Stimulated activated CD8-positive, alpha-beta memory T cell treated with anti-CD3 and anti-CD28 coated beads, Interleukin-7, amount 100 ng/mL, for 1 hour (primary cell): ENCODE measurements around the gene GDPD3.
A peak's percentile ranks its signal among the peaks of the same experiment; 100 is the strongest.

Experiments used
- DNase-seq, 2 donors: peaks; one replicate each; pipeline ENCODE4 v3.0.0-alpha.2; 2020; ENCODE audit warnings: low read depth in 2 of 2

Gene GDPD3

GRCh38 chr16:30095166-30096078, 17.9 kb downstream of the GDPD3 start:
- no peak for DNase-seq

GRCh38 chr16:30094541-30095165, 18.7 kb downstream of the GDPD3 start:
- DNase-seq = no peak

- DNase-seq = no peak
Observed at GRCh38 chr16:30092373-30093010, 20.8 kb downstream of the GDPD3 start.

GRCh38 chr16:30091474-30092372, 21.6 kb downstream of the GDPD3 start, which contains the start of gene TBX6:
Gene TBX6 (minus strand): TSS chr16:30091924. CDS start chr16:30091193, 731 bp downstream.
- peak; percentile 82 to 86 for DNase-seq

GRCh38 chr16:30090610-30091331, 22.6 kb downstream of the GDPD3 start:
- no peak for DNase-seq

- no peak for DNase-seq
Observed at GRCh38 chr16:30088832-30089624, 24.3 kb downstream of the GDPD3 start.

- DNase-seq = no peak
Observed at GRCh38 chr16:30088237-30088831, 25.0 kb downstream of the GDPD3 start.

GRCh38 chr16:30087181-30087898, 26.0 kb downstream of the GDPD3 start:
- no peak for DNase-seq

- DNase-seq = no peak
Observed at GRCh38 chr16:30086291-30087140, 26.8 kb downstream of the GDPD3 start.

- DNase-seq = no peak
Observed at GRCh38 chr16:30085820-30086219, 27.5 kb downstream of the GDPD3 start.

GRCh38 chr16:30085247-30085646, 28.1 kb downstream of the GDPD3 start:
- DNase-seq = no peak

GRCh38 chr16:30084816-30085159, 28.5 kb downstream of the GDPD3 start:
- no peak for DNase-seq

- no peak for DNase-seq
Observed at GRCh38 chr16:30084096-30084815, 29.1 kb downstream of the GDPD3 start.

- DNase-seq = no peak
Observed at GRCh38 chr16:30083216-30084055, 29.9 kb downstream of the GDPD3 start.

GRCh38 chr16:30082545-30083090, 30.7 kb downstream of the GDPD3 start:
- DNase-seq = no peak

GRCh38 chr16:30079480-30079879, 33.9 kb downstream of the GDPD3 start:
- DNase-seq = no peak
